Adipocyte (in vitro differentiated cells): ENCODE measurements around the gene TMEM240.

Source experiments
- DNase-seq: peaks from one replicate; pipeline ENCODE4 v3.0.0-alpha.2; 2015; ENCODE audit warnings: low read depth
- H3K27me3 ChIP-seq: replicated peaks from 2 replicates; pipeline ENCODE4 v1.7.0; 2013; ENCODE audit warnings: mild to moderate bottlenecking, low read length, moderate library complexity; ENCODE audit not compliant: control insufficient read depth, insufficient read depth
- H3K36me3 ChIP-seq: 2 replicates; pipeline ENCODE4 v1.7.0; 2013; ENCODE audit warnings: low read length, mild to moderate bottlenecking, moderate library complexity; ENCODE audit not compliant: control insufficient read depth, insufficient read depth, severe bottlenecking
- H3K4me1 ChIP-seq: 2 replicates; pipeline ENCODE4 v1.7.0; 2013; ENCODE audit warnings: mild to moderate bottlenecking, low read length, moderate library complexity; ENCODE audit not compliant: control insufficient read depth, insufficient read depth
- H3K4me3 ChIP-seq: 2 replicates; pipeline ENCODE4 v1.7.0; 2013; ENCODE audit warnings: mild to moderate bottlenecking, low read length, moderate library complexity
- H3K9ac ChIP-seq: 2 replicates; pipeline ENCODE4 v1.7.0; 2013; ENCODE audit warnings: mild to moderate bottlenecking, low read length, moderate library complexity
- H3K9me3 ChIP-seq: 2 replicates; pipeline ENCODE4 v1.7.0; 2013; ENCODE audit warnings: mild to moderate bottlenecking, low read length, moderate library complexity; ENCODE audit not compliant: control insufficient read depth

TMEM240 gene

DNA sequence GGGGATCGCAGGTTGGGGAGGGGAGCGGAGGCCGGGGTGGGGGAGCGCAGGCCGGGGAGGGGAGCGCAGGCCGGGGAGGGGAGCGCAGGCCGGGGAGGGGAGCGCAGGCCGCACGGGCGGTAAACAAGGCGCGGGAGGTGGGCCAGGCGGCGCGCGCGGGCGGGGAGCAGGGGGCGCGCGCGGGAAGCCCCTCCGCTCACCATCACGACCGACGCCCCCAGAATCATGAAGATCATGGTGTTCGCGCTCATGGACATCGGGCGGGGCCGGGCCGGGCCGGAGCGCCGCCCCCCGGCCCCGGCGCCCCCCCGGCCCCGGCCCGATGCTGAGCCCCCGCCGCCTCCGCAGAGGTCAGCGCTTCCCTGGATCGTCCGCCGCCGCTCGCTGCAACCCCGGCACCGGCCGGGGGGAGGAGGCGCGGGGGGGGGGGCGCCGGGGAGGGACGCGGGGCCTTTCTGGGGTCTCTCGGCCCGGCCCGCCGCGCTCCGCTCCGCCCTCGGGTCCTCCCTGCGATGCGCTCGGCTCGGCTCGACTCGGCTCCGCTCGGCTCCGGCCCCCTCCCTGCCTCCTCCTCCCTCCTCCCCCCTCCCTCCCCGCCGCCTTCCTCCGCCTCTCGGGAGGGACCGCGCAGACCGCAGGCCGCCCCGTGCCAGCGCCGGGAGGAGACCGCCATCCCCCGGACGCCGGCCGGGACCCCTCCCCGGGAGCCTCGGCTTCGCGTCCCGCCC is at the start of gene TMEM240:
TSS of gene TMEM240 (minus strand) at position 535 of the 728 bp plus-strand sequence. CDS start at position 257, 278 bp downstream.
- Histone ChIP-seq H3K4me1 (peaks cover 4% of the 10 kb centered on the region), H3K36me3 (peaks cover 20% of the 10 kb centered on the region), H3K4me3 (peak within 1 kb of the TSS; percentile 74), H3K27me3 (no peaks in the 10 kb centered on the region), H3K9me3 (no peaks in the 10 kb centered on the region), H3K9ac (peak within 1 kb of the TSS; percentile 77)
- DNase-seq: peak; percentile 94

DNA sequence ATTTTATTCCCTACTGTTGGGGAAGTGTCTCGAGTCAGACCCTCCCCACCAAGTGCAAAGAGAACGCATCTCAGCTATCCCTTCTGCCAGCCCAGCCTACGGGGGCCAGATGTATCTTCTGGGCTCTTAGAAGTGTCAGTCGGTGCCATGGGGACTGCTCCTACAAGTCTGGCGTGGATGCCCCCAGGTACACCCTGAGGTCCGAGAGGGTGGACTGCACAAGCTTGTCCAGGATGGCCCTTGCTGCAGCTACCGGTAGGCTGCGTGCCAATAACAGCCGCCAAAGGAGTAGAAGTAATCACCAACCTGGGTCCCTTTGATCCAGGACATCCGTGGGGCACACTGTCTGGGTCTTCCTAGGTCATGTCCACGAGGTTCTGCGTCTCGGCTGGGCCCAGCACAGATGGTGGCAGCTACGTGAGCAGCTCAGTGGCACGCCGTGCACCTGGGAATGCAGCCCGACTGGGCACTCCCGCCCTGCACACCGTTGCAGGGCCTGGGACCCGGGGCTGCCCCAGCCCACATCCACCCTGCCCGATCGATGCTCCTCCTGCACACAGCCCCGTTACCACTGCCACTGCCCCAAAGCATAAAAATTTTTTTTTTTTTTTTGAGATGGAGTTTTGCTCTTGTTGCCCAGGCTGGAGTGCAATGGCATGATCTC is 43.1 kb upstream of the TMEM240 start:
- Histone ChIP-seq H3K9me3 (no peaks in the 10 kb centered on the region), H3K36me3 (no peaks in the 10 kb centered on the region), H3K27me3 (peaks cover 35% of the 10 kb centered on the region), H3K9ac (no peak overlapping the region), H3K4me1 (no peaks in the 10 kb centered on the region), H3K4me3 (no peak overlapping the region)
- no peak for DNase-seq

DNA sequence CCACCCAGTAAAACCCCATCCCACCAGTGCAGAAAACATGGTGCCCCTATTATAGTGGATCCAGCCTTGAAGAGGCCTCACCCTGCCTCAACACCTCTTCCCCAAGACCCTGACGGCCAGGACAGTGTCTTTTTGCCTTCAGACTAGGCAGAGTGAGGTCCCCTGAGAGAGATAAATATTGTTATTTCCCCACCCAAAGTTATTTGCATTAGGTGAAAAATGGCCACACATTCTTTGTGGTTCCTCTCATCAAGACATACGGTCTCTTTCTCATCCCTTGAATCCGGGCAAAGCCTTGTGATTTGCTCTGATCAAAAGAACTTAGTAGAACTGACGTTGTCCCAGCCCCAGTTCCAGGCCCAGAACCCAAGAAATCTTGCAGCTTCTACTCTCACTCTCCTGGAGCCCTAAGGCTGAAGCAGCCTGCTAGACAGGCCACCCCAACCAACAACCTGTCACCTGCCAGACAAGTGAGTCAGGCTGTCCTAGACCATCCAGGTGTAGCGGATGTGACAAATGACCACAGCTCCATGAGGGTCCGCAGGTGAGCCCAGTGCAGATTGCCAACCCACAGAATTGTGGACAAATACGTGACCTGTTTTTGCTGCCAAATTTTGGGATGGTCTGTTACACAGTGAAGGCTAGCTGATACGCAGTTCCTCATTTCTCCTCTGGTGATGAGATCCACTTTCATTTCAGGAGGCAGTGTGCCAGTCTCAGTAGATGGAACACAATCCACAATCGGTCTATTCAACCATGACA is 42.3 kb upstream of the TMEM240 start:
- Histone ChIP-seq H3K4me1 (no peaks in the 10 kb centered on the region), H3K4me3 (no peak overlapping the region), H3K36me3 (no peaks in the 10 kb centered on the region), H3K9me3 (no peaks in the 10 kb centered on the region), H3K27me3 (peaks cover 36% of the 10 kb centered on the region), H3K9ac (no peak overlapping the region)
- DNase-seq: no peak

DNA sequence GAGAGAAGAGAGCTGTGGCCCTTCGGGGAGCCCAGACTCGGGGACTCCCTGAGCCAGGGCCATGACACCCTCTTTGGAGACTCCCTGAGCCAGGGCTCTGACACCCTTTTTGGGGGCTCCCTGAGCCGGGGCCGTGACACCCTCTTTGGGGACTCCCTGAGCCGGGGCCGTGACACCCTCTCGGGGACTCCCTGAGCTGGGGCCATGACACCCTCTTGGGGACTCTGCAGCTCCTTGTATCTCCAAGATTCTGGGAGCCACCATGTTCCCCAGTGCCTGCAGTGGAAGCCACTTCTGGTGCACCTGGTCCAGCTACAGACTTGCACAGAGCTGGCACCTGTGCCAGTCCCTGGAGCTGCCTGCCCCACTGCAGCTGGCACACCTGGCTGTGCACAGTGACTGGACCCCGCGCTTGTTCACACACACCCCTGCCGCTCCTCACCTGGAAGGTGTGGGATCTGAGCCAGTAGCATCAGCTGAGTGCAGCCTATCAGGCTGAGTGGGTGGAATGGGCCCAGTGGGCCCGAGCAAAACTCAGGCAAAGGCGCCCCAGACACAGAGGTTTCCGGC is 38.0 kb upstream of the TMEM240 start:
- peaks cover 30% of the 10 kb centered on the region for H3K27me3 ChIP-seq
- no peak overlapping the region for H3K4me3 ChIP-seq
- no peaks in the 10 kb centered on the region for H3K36me3 ChIP-seq
- H3K4me1 ChIP-seq: peaks cover 12% of the 10 kb centered on the region
- no peak for DNase-seq
- H3K9ac ChIP-seq: no peak overlapping the region
- H3K9me3 ChIP-seq: no peaks in the 10 kb centered on the region

DNA sequence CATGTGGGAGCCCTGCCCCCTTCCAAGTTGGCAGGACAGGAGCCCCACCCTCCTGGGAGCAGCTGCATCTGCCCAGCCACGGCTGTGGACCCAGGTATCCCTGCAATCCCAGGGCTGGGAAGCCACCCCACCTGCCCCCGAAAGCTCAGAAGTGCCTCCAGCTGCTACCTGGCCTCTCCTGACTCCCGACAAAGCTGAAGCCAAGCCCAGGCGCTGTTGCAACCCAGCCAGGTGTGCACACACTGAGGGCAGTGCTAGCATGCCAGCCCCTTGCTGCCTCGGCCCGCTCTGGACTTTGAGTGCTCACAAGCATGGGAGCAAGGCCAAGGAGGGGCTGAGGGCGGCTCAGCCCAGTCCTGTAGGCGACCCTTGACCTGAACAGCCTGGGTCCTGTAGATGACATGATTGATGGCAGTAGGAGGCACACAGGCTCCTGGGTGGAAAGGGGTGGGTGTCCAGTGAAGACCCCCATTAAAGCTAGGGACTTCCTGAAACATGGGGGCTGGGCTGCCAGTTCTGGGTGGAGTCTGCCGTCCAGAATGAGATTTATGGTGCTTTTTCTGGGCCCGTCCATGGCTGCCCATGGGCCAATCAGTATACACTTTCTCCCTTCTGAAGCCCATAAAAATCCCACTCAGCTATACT is 37.1 kb upstream of the TMEM240 start:
- H3K27me3 ChIP-seq: peaks cover 21% of the 10 kb centered on the region
- H3K4me3 ChIP-seq: no peak overlapping the region
- no peaks in the 10 kb centered on the region for H3K36me3 ChIP-seq
- H3K9ac ChIP-seq: no peak overlapping the region
- no peak for DNase-seq
- no peaks in the 10 kb centered on the region for H3K9me3 ChIP-seq
- H3K4me1 ChIP-seq: peaks cover 14% of the 10 kb centered on the region

DNA sequence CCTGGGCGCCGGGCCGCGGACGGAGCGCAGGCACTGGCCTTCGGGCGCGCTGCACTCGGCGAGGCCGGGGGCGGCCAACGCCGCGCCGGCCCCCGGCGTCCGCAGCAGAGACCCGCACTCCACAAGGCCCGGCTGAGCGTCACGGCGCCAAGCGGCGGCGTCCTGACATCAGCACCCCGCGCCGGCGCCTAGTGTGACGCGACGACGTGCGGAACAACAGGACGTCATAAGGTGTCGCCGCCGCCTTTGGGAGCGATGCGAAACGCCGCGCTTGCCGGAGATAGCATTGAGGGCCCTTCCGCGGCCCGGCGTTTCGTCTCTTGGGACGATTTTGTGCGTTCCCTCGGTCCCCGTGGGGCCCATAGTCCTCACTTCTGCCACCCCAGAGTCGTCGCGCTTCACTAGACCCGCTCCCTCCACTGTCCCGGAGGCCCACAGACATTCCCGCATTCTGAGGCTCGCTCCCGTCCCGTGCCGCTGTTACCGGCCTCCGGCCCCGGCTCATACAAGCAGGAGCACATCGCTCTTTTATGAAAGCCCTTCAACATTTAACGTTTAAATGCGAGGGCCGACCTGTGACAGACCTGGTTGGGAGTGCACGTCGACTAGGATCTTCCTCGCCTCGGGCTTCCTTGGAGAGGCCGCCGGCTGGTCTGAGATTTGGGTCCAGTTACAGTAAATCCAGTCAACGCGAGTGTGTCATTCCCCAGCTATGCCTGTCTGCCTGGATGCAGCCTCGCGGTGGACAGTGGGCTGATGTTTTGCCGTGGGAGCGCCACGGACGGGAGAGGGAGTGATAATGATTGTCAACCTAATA is 34.5 kb upstream of the TMEM240 start, which contains the start of gene SSU72:
TSS of gene SSU72 (minus strand) at position 143 of the 817 bp plus-strand sequence. CDS start 306 bp downstream, outside the sequence.
- H3K9ac ChIP-seq: peak within 1 kb of the TSS; percentile 98
- no peaks in the 10 kb centered on the region for H3K9me3 ChIP-seq
- H3K4me1 ChIP-seq: peaks cover 18% of the 10 kb centered on the region
- H3K4me3 ChIP-seq: peak within 1 kb of the TSS; percentile 96
- peak; percentile 95 for DNase-seq
- peaks cover 7% of the 10 kb centered on the region for H3K36me3 ChIP-seq
- H3K27me3 ChIP-seq: peaks cover 6% of the 10 kb centered on the region

DNA sequence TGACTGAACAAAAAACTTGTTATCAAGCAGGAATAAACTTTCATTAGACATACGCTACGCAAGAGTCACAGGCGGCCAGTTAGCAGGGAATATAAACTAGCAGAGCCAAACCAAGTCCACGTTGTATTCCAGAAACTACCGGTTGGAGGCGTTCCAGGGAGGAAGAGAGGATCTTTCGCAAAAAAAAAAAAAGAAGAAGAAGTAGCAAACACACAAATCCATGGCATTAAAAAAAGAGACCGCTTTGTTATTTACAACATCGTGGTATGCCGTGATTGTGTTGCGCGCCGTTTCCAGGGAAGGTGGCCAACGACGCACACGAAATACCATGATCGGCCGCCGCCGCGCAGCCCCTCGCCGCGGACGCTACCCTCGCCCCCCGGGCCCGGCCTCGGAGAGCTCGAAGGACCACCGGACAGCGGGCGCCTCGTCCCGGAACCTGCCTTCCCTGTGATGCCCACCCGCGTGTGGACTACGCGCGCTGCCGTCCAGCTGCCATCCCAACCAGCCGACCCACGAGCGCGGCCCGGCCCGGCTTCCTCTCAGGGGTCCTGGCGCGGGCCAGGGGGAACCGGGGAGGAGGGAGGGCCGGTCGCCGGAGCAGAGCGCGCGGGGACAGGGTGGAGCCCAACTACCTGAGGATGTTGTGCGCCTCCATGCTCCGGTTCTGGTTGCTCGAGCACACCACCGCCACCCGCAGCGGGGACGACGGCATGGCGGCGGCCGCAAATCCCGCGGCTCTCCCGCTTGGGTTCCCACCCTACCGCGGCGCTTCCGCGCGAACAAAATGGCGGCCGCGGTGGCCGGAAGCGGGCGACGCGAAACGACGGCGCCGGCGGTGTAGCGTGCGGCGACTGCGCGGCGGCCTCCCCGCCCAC is 33.7 kb upstream of the TMEM240 start:
- Histone ChIP-seq H3K4me3 (peak overlapping the region; percentile 96), H3K9ac (peak overlapping the region; percentile 98), H3K27me3 (peaks cover 6% of the 10 kb centered on the region), H3K4me1 (peaks cover 26% of the 10 kb centered on the region), H3K36me3 (peaks cover 9% of the 10 kb centered on the region), H3K9me3 (no peaks in the 10 kb centered on the region)
- peak; percentile 89 for DNase-seq

DNA sequence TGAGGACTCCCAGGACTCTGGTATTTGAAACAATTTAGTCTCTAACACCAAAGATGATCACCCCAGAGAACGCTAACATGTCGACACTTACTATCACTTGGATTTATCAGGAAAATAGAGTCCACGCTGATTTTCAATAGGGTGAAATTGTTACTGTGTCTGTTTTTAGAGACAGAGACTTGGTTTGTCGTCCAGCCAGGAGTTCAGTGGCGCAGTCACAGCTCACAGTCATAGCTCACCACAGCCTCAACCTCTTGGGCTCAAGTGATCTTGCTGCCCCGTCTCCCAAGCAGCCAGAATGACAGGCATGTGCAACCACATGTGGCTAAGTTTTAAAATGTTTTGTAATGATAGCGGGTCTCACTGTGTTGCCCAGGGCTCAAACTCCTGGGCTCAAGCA is 28.9 kb upstream of the TMEM240 start:
- Histone ChIP-seq H3K4me1 (peaks cover 55% of the 10 kb centered on the region), H3K27me3 (no peaks in the 10 kb centered on the region), H3K36me3 (peaks cover 14% of the 10 kb centered on the region), H3K9me3 (no peaks in the 10 kb centered on the region), H3K9ac (no peak overlapping the region), H3K4me3 (no peak overlapping the region)
- no peak for DNase-seq

DNA sequence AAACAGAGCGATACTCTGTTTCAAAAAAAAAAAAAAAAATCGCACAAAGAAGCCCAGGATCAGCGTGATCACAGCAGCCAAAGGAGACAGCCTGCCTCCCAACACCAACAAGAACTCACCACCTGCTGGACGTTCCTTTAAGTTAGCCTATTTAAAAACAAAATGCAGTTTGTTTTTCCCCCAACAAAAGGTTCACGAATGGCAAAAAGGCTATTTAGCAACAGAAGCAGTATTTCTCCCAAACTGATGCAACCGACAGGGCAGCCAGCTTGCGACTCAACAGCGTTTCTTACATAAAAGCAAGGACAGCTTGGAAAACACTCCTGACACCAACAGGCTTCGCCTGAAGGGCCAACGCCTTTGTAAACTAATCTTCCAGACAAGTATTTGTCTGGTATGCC is 27.5 kb upstream of the TMEM240 start:
- H3K4me1 ChIP-seq: peaks cover 54% of the 10 kb centered on the region
- H3K4me3 ChIP-seq: no peak overlapping the region
- H3K9ac ChIP-seq: no peak overlapping the region
- DNase-seq: no peak
- peaks cover 28% of the 10 kb centered on the region for H3K36me3 ChIP-seq
- no peaks in the 10 kb centered on the region for H3K9me3 ChIP-seq
- H3K27me3 ChIP-seq: no peaks in the 10 kb centered on the region
